DMS53 (cell line): ENCODE results near the gene SOX8.
A peak's percentile ranks its signal among the peaks of the same experiment; 100 is the strongest.

Source experiments
- DNase-seq: peaks from one replicate; lab custom pipeline; 2025; lab: John Stamatoyannopoulos, UW

The SOX8 gene

GRCh38 chr16:1026784-1027500 lies 45.4 kb downstream of the SOX8 start:
- DNase-seq, result peak; percentile 23

- DNase-seq, result no peak
Observed at GRCh38 chr16:1027501-1027815, 45.9 kb downstream of the SOX8 start.

- DNase-seq, result no peak
Observed at GRCh38 chr16:1028056-1028455, 46.5 kb downstream of the SOX8 start.

GRCh38 chr16:1028524-1029258 lies 47.1 kb downstream of the SOX8 start:
- no peak for DNase-seq

- no peak for DNase-seq
Observed at GRCh38 chr16:1029259-1029545, 47.6 kb downstream of the SOX8 start.

GRCh38 chr16:1030473-1030901 lies 48.9 kb downstream of the SOX8 start:
- no peak for DNase-seq

GRCh38 chr16:1031666-1032065 lies 50.1 kb downstream of the SOX8 start:
- DNase-seq, result no peak

- DNase-seq, result no peak
Observed at GRCh38 chr16:1032607-1033006, 51.0 kb downstream of the SOX8 start.

GRCh38 chr16:1033128-1033679 lies 51.6 kb downstream of the SOX8 start:
- no peak for DNase-seq

GRCh38 chr16:1034230-1035065 lies 52.9 kb downstream of the SOX8 start:
- DNase-seq, result no peak

- no peak for DNase-seq
Observed at GRCh38 chr16:1035066-1035415, 53.5 kb downstream of the SOX8 start.

GRCh38 chr16:1036166-1036565 lies 54.6 kb downstream of the SOX8 start:
- no peak for DNase-seq
